Progenitor cell of endocrine pancreas (in vitro differentiated cells): ENCODE data around the gene SUFU. TPM values are rescaled to one million over a fixed set of nuclear protein-coding genes. Genes with fewer than 3 reads are reported as not detected.

Experiments
- DNase-seq: peaks from one replicate; pipeline ENCODE4 v3.0.0; 2021; ENCODE audit warnings: low spot score; ENCODE audit not compliant: unreplicated experiment
- H3K27ac Mint-ChIP-seq: 2 replicates; pipeline ENCODE4 v1.8.0; 2021; ENCODE audit warnings: mild to moderate bottlenecking, moderate library complexity, mixed read lengths
- H3K27me3 Mint-ChIP-seq: 2 replicates; pipeline ENCODE4 v1.8.0; 2021; ENCODE audit warnings: mixed read lengths
- H3K36me3 Mint-ChIP-seq: 2 replicates; pipeline ENCODE4 v1.8.0; 2022; ENCODE audit warnings: mixed read lengths; ENCODE audit not compliant: insufficient read depth
- H3K4me1 Mint-ChIP-seq: 2 replicates; pipeline ENCODE4 v1.8.0; 2021; ENCODE audit warnings: low read depth, mixed read lengths
- H3K4me3 Mint-ChIP-seq: 2 replicates; pipeline ENCODE4 v1.8.0; 2021; ENCODE audit warnings: low read depth, mild to moderate bottlenecking, moderate library complexity, mixed read lengths
- H3K9me3 Mint-ChIP-seq: 2 replicates; pipeline ENCODE4 v1.8.0; 2021; ENCODE audit warnings: low read depth, mixed read lengths
- total RNA-seq: library from RNA; stranded (reverse); gene quantifications from 2 replicates; pipeline ENCODE4 v1.2.1, GENCODE V29; 2021
- TF ChIP-seq, protein P1 (sequence below): fragments of 200-600 bp; sonication (generic); IDR thresholded peaks from one replicate; pipeline ENCODE4 v1.5.0; 2021; ENCODE audit warnings: antibody characterized with exemption, mild to moderate bottlenecking; ENCODE audit not compliant: unreplicated experiment

Gene SUFU
- total RNA-seq, 1 donor from 2014 or later = 25.8 TPM

- TF ChIP-seq, protein P1, sequence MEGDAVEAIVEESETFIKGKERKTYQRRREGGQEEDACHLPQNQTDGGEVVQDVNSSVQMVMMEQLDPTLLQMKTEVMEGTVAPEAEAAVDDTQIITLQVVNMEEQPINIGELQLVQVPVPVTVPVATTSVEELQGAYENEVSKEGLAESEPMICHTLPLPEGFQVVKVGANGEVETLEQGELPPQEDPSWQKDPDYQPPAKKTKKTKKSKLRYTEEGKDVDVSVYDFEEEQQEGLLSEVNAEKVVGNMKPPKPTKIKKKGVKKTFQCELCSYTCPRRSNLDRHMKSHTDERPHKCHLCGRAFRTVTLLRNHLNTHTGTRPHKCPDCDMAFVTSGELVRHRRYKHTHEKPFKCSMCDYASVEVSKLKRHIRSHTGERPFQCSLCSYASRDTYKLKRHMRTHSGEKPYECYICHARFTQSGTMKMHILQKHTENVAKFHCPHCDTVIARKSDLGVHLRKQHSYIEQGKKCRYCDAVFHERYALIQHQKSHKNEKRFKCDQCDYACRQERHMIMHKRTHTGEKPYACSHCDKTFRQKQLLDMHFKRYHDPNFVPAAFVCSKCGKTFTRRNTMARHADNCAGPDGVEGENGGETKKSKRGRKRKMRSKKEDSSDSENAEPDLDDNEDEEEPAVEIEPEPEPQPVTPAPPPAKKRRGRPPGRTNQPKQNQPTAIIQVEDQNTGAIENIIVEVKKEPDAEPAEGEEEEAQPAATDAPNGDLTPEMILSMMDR = no peak
- no peak overlapping the region for H3K4me3 Mint-ChIP-seq
- DNase-seq = no peak
- no peak overlapping the region for H3K27ac Mint-ChIP-seq
- peaks cover 4% of the 10 kb centered on the region for H3K4me1 Mint-ChIP-seq
- H3K9me3 Mint-ChIP-seq = no peaks in the 10 kb centered on the region
- no peaks in the 10 kb centered on the region for H3K27me3 Mint-ChIP-seq
- peaks cover 1% of the 10 kb centered on the region for H3K36me3 Mint-ChIP-seq
Observed at GRCh38 chr10:102538811-102539210, 35.0 kb downstream of the SUFU start.

DNA sequence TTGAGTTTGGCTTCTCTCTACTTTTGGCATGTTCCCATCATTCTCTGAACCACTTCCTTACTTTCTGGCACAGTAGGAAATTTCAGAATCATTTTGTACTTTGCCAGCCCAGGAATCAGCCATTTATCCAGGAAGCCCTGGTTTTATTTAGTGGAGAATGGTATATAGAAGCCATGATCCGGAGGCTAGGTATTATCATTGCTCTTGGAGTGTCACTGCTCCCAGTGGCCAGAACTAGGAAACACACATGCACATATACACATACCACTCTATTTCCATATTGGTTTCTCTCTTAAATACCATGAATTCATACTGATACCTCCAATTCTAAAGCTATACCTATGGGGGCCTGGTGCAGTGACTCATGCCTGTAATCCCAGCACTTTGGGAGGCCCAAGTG is 36.3 kb downstream of the SUFU start:
- Mint-ChIP-seq H3K27me3 (no peaks in the 10 kb centered on the region), H3K4me1 (peaks cover 4% of the 10 kb centered on the region), H3K4me3 (no peak overlapping the region), H3K36me3 (peaks cover 1% of the 10 kb centered on the region), H3K27ac (no peak overlapping the region), H3K9me3 (no peaks in the 10 kb centered on the region)
- TF ChIP-seq, protein P1 = peak; percentile 38
- no peak for DNase-seq

DNA sequence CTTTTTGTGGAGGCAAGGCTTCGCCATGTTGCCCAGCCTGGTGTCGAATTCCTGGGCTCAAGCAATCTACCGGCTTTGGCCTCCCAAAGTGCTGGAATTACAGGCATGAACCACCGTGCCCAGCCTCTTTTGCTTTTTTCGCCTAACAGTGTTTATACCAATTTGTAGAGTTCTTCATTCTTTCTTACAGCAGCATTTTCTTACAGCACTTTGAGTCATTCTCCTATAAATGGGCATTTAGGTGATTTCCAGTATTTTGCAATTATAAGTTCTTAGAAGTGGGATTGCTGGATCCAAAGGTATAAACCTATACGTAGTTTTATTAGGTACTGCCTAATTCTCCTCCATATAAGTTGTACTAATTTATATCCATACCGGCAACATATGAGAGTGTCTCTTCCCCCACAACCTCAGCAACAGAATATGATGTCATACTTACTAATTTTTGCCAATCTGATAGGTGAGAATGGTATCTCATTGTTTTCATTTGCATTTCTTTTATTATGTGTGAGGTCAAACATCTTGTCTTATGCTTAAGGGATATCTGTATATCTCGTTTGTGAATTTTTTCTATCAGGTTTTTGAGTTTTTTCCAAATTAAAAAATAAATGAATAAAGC is 39.1 kb downstream of the SUFU start:
- no peaks in the 10 kb centered on the region for H3K27me3 Mint-ChIP-seq

DNA sequence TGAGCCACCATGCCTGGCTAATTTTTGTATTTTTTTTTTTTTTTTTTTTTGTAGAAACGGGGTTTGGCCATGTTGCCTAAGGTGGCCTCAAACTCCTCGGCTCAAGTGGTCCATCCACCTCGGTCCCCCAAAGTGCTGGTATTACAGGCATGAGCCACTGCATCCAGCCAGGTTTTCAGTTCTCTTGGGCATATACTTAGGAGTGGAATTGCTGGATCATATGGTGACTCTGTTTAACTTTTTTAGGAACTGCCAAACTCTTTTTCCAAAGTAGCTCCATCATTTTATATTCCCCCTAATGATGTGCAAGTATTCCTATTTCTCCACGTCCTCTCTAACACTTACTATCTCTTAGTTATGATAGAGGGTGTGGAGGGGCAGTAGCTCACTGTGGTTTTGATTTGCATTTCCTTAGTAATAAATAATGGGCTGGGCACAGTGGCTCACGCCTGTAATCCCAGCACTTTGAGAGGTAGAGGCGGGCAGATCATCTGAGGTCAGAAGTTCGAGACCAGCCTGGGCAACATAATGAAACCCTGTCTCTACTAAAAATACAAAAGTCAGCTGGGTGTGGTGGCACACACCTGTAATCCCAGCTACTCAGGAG is 41.6 kb downstream of the SUFU start:
- Mint-ChIP-seq H3K27me3 (no peaks in the 10 kb centered on the region), H3K4me1 (no peaks in the 10 kb centered on the region), H3K27ac (no peak overlapping the region), H3K9me3 (no peaks in the 10 kb centered on the region), H3K36me3 (peaks cover 4% of the 10 kb centered on the region), H3K4me3 (no peak overlapping the region)
- TF ChIP-seq, protein P1 = no peak
- DNase-seq = no peak

More for the DNA sequence above, 39.1 kb downstream of the SUFU start:
- DNase-seq = no peak
- H3K36me3 Mint-ChIP-seq = peaks cover 1% of the 10 kb centered on the region
- TF ChIP-seq, protein P1 = no peak
- peaks cover 4% of the 10 kb centered on the region for H3K4me1 Mint-ChIP-seq
- no peaks in the 10 kb centered on the region for H3K9me3 Mint-ChIP-seq
- H3K27ac Mint-ChIP-seq = no peak overlapping the region
- H3K4me3 Mint-ChIP-seq = no peak overlapping the region

DNA sequence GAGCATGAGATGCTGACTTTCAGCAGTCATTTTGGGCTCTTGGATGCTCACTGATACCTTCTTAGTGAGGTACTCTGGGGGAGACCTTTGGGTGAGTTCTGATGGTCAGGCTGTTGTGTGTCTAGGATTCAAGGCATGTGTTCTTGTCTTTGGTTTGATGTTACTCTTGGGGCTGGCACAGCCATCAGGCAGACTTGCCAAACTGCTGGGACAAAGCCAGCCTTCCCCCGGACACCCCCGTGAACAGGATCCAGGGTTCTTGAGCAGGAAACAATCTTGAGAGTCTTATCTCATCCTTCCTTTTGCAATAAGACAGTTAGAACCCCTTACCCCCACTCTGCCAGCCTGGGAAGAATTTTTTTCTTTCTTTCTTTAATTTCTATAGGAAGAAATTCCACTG is 42.2 kb downstream of the SUFU start:
- Mint-ChIP-seq H3K4me1 (no peaks in the 10 kb centered on the region), H3K4me3 (no peak overlapping the region), H3K27ac (no peak overlapping the region), H3K36me3 (peaks cover 7% of the 10 kb centered on the region), H3K27me3 (no peaks in the 10 kb centered on the region), H3K9me3 (no peaks in the 10 kb centered on the region)
- DNase-seq = no peak
- TF ChIP-seq, protein P1 = no peak
